HG03521 (cell line): ENCODE results near the gene SCFD2.

Source experiments
- ATAC-seq: cut with Tn5 transposase; IDR thresholded peaks from one replicate; pipeline ENCODE4 v1.9.1; 2021; ENCODE audit warnings: mild to moderate bottlenecking, moderate library complexity; ENCODE audit not compliant: unreplicated experiment

The SCFD2 gene

DNA sequence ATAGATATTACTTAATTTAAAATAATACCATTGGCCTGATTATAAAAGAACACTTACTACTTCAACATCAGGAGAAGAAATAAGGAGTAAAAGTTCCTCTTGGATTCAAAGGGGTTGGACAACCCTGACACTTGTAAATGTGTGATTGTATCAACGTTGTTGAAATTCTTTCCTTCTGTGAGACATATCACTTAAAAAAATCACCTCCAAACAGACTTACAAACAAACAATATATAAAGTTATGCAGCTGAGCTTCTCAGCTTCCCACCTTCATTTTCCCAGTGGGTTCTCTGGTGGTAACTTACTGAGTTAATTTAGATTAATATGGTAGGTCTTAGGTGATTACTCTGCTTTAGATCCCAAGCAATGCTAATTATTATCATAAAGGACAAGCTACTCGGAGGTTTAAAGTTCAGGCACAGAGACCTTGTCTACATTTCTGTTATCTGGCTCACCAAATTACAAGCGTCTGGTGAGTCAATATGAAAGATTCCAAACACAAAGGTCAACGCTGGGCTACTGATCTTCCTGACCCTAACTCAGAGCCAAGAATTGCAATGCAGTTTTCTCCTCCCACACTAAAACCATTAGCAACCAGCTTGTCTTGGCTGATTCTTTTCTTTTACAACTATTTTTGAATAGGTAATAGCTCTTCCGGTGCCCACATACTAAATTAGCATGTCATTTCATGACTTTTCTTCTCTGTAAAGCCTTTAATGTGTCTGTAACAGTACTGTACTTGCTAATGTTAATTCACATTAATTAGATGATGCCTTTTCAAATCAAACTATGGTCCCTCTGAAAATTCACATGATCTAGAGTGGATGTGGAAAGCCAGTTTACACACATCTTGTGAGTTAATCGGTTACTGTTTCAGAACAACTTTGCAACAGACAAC, 346.1 kb downstream of the SCFD2 start:
- ATAC-seq = no peak

DNA sequence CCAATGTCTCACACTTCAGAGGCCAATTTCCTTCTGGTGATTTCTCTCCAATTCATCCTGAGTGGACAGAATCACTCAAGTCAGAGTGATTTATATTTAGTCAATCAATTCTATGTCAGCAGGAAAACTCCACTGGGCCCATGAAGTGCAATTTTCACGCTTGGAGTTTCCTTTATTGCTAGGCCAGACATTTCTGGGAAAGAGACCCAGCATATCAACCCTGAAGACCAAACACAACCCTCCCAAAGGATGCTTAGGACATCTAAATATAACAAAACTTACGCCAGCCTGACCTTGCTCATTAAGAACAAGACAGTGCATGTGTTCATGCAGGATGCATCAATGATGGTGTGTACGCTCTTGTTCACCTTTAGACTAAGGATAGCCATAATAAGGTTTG, 347.4 kb downstream of the SCFD2 start:
- no peak for ATAC-seq

DNA sequence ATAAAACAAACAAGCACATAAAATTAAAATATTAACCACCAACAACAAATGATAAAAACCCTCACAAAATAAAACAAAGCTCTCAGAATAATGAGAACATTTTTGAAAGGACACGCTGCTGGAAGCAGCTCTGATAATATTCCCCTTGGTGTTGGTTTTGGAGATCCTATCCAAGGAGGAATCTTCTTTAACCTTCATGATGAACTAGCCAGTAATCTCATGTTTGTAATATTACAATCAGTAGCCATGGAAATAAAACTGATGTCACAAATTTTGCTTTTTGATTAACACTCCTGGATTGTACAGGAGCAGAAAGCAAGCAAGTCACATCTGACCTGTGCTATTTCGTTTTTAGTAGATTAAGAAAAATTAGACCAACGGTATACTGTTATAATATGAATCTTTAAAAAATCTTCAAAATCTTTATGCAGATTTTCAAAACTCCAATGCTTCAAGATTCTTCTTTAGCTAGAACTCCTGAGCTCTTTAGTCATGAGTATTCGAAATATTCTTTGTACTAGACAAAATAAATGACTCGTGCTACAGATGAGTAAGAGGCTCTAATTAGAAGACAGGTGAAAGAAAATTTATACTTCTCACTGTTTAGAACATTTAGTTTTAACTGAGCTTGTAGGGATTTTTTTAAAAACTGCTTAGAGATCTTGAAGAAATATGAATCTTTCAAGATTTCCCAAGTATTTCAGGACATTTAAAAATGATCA, 349.6 kb downstream of the SCFD2 start:
- ATAC-seq = no peak

DNA sequence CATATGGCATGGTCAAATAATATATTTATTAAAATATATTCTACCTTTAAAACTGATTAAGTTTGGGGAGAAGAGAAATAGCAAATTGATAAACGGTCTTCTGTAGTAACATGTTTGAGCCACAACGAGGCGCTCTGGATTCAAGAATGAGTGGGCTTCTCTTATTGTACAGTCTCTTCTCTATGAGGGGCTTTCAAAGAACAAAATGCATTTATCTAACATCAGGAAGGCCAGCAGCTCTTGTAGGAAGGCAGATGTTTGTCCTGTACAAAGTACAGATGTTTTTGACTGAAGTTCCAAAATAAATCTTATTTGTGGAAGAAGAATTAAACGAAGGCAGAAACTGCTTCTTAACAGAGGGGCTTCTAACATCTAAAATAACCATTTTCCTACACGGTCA, 350.2 kb downstream of the SCFD2 start:
- ATAC-seq = no peak

DNA sequence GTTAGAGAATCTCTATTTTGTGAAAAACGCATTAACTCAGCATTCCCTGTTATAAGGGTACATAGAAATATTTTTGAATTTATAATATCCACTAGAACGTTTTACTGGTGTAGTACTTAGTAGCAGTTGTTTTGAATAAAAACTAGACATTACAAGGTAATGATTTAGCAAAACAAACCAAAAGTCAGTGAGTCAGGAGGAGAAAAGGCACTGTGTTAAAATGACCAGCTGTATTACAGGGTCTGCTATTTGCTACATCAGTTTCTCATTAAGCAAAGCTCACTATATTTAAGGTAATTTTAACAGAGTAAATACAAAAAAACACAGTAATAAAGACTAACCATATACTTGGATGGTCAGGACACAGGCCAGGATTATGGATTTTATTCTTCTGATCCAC, 351.0 kb downstream of the SCFD2 start:
- ATAC-seq = no peak

DNA sequence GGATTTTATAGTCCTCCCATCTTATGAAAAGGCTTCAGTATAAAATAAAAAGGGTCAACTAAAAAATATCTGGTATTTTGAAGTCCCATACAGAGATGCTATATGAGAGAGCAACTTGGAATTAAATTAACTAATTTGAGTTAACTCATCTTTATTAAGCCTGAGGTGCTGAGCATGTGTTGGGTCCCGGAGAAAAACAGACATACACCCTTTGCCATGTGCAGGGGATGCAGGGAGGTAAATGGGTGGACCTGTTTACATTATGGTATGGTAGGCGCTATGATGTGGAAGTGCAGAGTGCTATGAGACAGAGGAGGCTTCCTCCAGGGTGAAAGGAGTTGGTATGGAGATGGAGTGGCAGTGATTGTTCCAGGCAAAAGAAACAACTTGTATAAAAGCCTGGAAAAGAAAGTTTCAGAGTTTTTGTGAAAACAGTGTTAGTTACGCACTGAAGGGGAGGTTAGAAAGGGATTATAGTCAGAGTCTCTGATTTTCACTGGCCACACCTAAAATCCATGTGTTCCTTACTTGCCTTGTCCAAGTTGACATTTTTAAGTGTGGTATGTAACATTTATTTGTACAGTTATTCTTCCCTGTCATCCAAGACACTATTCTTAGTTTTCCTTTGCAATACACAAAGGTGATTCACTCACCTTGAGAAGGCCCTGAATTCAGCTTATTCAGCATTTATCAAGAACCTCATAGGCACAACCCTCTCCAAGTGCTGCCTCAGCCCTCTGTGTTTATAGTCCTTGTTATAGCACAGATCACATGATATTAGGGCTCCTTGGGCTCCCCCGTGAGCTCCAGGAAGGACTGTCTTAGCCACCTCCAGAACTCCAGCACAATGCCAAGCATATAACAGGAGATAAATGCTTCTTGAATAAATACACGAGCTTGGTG, 351.7 kb downstream of the SCFD2 start:
- no peak for ATAC-seq

DNA sequence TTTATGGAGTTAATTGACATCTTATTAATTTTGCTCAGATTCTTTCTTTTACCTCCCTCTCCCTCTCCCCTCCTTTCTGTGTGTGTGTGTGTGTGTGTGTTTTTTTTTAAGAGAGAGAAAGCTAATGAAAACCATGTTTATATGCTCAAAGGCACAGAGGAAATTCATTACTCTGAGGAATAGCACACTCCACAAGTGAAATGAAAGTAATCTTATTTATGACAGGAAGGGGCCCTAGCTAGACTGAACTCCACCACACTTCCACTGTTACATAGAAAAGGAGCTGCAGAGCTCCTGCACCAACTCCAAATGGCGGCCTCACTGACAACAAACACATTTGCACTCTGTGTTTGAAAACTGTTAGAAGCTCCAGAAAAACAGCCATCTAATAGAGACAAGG, 353.1 kb downstream of the SCFD2 start:
- ATAC-seq = peak; percentile 53

DNA sequence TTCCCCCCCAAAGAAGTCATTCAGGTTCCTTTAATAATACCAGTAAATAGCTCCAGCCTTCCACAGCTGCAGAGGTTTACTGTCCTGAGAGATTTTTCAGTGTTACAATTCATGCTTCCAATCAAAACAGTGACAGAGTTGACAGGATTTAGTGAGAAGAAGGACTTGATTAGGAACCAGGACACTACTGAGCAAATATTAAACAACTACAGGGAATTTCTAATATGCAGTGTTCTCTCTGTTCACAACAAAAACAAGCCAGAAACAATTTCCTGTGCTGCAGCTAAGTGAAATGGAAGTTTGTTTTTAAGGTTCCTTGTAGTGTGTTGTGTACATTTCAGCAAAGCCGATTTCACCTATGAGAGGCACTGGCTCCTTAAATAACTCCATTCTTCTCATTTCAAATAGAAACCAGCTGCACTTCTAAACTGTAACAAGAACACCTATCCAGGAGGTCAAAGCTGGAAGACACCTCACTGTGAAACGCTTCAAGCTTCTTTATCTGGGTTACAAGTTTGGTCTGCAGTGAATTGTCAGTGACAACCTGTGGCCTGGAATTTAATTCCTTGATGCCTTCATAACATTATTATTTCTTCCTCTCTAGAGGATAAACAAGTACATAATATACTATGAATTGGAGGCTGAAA, 354.5 kb downstream of the SCFD2 start:
- ATAC-seq = no peak

DNA sequence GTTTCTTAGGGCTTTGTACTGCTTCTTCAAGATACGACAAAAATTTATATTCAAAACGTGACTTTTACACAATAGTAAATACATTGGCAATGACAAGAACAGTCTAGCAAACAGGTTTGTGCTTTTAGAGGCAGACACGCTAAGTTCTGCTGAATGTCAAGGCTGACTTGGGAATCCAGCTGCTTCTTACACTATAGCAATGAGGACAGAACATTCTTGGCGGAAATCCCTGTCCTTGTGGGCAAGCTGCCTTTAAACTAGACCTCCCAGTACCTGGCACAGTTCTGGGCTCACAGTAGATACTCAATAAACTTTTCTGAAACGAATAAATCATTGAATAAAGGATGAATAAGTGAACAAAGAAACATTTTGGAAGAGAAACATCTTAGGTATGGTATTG, 355.5 kb downstream of the SCFD2 start:
- ATAC-seq = no peak

DNA sequence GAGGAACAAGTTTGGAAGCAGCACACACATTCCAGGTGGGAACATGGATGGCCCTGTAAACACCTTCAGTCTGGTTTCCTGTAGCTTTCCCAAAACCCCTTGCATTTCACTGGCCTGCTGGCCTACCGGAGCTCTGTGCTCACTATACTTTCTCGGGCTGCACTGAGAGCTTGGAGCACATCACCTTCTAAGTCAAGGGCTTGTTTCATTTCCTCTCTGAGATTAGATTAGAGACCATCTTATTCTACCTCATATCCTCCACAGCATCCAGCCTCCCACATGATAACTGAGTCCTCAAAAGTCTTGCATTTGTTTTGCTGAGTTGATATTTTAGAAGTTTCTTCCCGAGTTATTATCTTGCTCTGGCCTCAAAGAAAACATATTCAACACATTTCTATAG, 356.0 kb downstream of the SCFD2 start:
- ATAC-seq = no peak

DNA sequence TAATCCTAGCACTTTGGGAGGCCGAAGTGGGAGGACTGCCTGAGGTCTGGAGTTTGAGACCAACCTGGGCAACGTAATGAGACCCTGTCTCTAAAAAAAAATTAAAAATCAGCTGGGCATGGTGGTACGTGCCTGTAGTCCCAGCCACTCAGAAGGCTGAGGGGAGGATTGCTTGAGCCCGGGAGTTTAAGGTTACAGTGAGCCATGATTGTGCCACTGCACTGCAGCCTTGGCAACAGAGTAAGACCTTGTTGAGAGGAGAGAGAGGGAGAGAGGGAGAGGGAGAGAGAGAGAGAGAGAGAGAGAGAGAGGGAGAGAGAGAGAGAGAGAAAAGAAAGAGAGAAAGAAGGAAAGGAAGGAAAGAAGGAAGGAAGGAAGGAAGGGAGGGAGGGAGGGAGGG, 358.8 kb downstream of the SCFD2 start:
- no peak for ATAC-seq

DNA sequence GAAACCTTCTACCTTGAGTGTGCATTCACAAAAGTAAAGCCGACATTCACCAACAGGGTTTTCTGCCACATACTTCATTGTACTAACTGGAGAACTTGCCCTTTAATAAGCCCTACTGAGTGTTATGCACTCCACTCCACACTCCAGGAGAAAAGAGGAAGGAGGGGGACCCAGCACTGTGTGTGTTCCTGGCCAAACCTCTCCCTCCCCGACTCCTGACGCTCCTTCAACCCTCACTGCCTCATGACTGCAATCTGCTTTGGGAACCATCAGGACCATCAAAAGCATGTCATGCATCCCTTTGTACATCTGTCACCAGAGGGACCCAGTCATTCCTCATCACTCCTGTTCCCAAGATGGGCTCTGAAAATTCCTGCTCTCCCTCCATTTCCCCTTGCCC, 360.1 kb downstream of the SCFD2 start:
- no peak for ATAC-seq

DNA sequence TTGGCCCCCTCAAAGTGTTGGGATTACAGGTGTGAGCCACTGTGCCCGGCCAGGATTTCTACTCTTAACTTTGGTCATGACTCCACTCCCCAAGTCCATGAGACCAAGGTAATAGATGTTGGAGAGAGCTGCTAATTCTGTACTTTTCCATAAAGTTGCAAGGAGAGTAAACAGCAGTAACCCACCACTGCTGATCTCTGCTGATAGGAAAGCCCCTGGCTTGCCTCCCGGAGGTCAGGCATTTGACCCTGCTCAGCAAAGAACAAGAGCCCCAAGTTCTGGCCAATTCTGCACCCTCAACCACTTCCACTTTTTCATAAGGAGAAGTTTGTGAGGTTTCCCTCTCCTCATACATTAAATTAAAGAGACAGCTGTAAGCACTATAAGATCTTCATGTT, 360.7 kb downstream of the SCFD2 start:
- ATAC-seq = no peak

DNA sequence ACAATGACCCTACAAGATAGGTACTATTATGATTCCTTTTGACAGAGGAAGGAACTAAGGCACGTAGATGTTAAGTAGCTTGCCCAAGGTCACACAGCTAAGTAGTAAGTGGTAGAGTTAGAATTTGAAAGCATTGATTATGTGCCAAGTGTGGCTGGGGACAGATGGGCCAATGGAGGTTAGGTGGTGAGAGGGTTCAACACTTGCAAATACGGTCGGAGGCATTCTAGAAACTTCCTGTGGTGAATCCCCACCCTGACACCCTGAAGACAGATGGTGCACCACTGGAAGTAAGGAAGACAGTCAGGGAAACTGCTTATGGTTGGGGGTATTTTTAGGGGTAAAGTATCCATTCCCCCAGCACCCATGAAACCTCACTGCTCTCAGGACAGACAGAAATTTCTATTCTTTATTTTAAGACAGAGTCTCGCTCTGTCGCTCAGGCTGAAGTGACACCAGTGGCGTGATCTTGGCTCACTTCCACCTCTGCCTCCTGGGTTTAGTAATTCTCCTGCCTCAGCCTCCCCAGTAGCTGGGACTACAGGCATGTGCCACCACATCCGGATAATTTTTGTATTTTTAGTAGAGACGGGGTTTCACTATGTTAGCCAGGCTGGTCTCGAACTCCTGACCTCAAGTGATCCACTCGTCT, 361.2 kb downstream of the SCFD2 start:
- ATAC-seq = no peak

DNA sequence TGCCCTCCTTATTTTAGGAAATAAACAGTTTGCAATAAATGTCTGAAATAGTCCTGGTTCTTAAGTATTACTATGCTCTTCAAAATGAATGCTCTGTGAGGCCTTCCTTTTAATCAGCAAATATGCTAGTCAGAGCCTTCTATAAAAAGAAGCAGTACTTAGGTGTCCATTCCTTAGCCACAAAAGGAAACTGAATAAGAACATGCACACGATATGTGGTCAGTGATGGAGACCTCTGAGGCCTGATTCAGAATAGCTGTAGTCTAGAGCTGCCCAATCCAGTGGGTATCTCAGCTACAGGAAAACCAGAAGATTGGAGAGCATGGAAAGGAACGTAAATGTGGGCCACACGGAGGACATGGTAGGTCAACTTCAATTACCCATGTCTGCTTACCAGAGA, 361.9 kb downstream of the SCFD2 start:
- ATAC-seq = no peak

DNA sequence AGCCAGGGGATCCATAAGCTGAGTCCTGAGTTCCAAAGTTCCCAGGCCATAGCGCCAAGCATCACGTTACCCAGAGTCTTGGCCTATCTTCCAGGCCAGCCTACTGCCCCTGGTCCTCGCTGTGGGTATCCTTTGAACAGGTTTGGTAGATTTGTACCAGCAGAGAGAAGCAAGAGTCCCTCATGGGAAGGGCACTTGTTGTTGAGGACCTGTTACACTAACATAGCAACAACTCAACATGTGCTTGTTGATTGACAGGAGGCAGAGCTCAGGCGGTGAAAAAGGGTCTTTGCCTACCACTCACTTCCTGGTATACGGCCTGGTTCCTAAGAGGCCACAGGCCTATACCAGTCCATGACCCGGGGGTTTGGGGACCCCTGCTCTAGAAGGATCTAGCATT, 365.3 kb downstream of the SCFD2 start:
- ATAC-seq = no peak

DNA sequence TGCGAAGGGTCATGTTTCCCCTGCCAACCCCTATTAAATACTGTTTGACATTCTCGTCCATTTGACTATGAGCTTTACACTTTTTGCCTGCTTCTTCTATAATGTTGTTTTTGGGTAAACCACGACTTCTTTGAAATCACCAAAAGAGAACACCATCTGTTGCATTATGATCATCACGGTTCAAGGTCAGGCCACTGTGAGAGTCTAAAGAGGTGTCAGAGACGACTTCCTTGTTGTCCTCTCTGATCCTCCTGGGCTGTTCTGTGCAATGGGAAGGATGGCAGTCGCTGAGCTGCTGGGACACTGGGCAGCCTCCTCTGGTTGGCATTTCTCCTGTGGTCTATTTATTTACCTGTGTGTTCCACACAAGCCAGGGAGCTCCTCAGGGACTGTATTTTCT, 366.2 kb downstream of the SCFD2 start:
- no peak for ATAC-seq

DNA sequence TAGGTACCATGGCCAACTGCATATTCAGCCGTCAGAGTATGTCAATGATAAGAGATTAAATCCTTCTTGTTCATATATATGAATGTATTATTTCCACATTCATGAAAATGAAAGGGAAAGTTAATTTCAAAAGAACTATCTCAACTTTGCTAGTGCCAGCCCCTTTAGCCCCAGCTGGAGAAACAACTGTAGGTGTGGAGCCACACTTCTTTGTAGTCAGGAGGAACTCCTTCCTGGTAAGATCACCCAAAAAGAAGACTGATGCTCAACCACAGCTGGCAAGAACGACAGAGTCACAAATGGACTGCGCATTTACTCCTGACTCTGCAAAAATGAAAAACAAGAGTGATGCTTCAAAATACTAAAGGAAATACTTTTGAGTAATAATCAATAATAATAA, 367.4 kb downstream of the SCFD2 start:
- ATAC-seq = no peak

DNA sequence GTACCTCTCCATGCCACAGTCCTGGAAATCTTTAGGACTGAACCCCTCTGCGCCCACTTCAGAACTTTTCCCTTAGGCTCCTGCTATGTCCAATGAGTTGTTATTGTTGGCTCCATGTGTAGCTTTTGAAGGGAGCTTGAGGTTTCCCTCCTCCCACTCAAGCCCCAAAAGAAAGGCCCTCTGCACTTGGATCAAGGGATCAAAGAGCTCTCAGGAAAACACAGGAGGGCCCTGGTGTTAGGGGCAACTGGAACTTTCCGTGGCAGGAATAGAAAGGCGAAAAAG, 368.8 kb downstream of the SCFD2 start:
- no peak for ATAC-seq

DNA sequence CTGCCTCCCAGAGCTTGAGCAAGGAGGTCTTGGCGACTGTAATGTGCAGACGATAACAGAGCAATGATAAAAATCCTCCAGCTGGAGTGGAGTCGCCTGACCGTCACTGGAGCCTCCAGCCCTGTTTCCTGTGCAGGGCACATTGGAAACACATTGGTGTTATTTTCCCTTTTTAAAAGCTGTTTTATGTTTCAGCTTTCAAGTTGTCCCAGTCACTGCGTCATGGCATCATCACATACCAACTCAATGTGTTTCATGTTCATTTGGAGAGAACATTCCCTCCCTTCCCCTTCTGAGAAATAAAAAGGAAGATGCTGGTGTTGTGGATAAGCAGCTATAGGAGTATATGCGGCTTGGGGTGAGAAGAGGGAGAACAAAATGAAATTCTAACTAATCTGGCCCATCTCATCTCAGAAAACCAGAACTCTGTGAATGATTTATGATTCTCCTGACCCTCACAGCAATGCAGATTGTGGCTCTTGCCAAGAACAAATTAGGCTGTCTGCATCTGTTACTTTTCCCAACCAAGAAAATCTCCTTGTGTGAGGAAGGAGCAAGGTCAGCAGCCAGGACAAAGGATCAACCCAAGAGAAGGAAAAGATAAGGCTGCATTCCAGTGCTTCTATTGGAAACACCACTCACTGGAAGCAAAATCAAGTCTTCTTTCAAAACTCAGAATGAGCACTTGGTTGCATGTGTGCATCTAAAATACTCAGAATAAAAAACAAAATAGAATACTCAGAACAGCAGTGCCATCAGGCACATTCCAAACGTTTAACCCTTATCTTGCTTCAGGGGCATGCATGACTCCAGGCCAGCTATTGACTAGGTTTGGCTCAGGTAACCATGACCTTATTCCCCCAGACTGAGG, 369.4 kb downstream of the SCFD2 start:
- ATAC-seq = no peak
